ENCODE data around the gene MGAT4A. TPM values are rescaled to one million over a fixed set of nuclear protein-coding genes. Genes with fewer than 3 reads are reported as not detected.

MGAT4A gene
- total and polyA plus RNA-seq, 9 of the 15 experiments (the other 6 are each of a cell fraction or from before 2014, with no cell fraction given) = 0.03 to 0.53 (median 0.18) TPM; not detected in 2

DNA sequence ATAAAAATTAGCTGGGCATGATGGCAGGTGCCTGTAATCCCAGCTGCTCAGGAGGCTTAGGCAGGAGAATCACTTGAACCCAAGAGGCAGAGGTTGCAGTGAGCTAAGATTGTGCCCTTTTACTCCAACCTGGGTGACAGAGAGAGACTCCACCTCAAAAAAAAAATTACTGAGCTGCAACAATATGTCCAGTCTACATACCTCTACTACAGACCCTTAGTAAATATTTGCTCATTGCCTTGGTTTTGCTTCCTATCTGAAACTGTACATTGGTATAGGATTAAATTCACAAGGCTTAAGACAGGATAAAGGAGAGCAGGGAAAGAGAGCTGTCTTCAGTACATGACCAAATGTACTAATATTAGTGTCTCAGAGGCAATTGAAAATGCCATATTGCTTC, 8.1 kb upstream of the MGAT4A start (continued):
- TF ChIP-seq, protein P1, sequence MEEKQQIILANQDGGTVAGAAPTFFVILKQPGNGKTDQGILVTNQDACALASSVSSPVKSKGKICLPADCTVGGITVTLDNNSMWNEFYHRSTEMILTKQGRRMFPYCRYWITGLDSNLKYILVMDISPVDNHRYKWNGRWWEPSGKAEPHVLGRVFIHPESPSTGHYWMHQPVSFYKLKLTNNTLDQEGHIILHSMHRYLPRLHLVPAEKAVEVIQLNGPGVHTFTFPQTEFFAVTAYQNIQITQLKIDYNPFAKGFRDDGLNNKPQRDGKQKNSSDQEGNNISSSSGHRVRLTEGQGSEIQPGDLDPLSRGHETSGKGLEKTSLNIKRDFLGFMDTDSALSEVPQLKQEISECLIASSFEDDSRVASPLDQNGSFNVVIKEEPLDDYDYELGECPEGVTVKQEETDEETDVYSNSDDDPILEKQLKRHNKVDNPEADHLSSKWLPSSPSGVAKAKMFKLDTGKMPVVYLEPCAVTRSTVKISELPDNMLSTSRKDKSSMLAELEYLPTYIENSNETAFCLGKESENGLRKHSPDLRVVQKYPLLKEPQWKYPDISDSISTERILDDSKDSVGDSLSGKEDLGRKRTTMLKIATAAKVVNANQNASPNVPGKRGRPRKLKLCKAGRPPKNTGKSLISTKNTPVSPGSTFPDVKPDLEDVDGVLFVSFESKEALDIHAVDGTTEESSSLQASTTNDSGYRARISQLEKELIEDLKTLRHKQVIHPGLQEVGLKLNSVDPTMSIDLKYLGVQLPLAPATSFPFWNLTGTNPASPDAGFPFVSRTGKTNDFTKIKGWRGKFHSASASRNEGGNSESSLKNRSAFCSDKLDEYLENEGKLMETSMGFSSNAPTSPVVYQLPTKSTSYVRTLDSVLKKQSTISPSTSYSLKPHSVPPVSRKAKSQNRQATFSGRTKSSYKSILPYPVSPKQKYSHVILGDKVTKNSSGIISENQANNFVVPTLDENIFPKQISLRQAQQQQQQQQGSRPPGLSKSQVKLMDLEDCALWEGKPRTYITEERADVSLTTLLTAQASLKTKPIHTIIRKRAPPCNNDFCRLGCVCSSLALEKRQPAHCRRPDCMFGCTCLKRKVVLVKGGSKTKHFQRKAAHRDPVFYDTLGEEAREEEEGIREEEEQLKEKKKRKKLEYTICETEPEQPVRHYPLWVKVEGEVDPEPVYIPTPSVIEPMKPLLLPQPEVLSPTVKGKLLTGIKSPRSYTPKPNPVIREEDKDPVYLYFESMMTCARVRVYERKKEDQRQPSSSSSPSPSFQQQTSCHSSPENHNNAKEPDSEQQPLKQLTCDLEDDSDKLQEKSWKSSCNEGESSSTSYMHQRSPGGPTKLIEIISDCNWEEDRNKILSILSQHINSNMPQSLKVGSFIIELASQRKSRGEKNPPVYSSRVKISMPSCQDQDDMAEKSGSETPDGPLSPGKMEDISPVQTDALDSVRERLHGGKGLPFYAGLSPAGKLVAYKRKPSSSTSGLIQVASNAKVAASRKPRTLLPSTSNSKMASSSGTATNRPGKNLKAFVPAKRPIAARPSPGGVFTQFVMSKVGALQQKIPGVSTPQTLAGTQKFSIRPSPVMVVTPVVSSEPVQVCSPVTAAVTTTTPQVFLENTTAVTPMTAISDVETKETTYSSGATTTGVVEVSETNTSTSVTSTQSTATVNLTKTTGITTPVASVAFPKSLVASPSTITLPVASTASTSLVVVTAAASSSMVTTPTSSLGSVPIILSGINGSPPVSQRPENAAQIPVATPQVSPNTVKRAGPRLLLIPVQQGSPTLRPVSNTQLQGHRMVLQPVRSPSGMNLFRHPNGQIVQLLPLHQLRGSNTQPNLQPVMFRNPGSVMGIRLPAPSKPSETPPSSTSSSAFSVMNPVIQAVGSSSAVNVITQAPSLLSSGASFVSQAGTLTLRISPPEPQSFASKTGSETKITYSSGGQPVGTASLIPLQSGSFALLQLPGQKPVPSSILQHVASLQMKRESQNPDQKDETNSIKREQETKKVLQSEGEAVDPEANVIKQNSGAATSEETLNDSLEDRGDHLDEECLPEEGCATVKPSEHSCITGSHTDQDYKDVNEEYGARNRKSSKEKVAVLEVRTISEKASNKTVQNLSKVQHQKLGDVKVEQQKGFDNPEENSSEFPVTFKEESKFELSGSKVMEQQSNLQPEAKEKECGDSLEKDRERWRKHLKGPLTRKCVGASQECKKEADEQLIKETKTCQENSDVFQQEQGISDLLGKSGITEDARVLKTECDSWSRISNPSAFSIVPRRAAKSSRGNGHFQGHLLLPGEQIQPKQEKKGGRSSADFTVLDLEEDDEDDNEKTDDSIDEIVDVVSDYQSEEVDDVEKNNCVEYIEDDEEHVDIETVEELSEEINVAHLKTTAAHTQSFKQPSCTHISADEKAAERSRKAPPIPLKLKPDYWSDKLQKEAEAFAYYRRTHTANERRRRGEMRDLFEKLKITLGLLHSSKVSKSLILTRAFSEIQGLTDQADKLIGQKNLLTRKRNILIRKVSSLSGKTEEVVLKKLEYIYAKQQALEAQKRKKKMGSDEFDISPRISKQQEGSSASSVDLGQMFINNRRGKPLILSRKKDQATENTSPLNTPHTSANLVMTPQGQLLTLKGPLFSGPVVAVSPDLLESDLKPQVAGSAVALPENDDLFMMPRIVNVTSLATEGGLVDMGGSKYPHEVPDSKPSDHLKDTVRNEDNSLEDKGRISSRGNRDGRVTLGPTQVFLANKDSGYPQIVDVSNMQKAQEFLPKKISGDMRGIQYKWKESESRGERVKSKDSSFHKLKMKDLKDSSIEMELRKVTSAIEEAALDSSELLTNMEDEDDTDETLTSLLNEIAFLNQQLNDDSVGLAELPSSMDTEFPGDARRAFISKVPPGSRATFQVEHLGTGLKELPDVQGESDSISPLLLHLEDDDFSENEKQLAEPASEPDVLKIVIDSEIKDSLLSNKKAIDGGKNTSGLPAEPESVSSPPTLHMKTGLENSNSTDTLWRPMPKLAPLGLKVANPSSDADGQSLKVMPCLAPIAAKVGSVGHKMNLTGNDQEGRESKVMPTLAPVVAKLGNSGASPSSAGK (IDR thresholded peaks at IDR 0.05) = no peak
- no peak for TF ChIP-seq ZNF3 (CRISPR knock-in tag; IDR thresholded peaks at IDR 0.05)
- no peak for TF ChIP-seq JUNB (CRISPR knock-in tag; conservative IDR thresholded peaks at IDR 0.05)
- TF ChIP-seq, protein P2, sequence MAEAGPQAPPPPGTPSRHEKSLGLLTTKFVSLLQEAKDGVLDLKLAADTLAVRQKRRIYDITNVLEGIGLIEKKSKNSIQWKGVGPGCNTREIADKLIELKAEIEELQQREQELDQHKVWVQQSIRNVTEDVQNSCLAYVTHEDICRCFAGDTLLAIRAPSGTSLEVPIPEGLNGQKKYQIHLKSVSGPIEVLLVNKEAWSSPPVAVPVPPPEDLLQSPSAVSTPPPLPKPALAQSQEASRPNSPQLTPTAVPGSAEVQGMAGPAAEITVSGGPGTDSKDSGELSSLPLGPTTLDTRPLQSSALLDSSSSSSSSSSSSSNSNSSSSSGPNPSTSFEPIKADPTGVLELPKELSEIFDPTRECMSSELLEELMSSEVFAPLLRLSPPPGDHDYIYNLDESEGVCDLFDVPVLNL (CRISPR knock-in tag; IDR thresholded peaks at IDR 0.05; ENCODE audit: low read depth) = no peak
- TF ChIP-seq RAD21 (CRISPR knock-in tag; conservative IDR thresholded peaks at IDR 0.05 in 1 of 2, IDR thresholded peaks at IDR 0.05 in 1 of 2) = no peak
- no peak for TF ChIP-seq HNRNPK (IDR thresholded peaks at IDR 0.05; ENCODE audit: low read depth, low read length, poor library complexity, severe bottlenecking)
- no peak for TF ChIP-seq DNMT1 (IDR thresholded peaks at IDR 0.05)
- no peak for TF ChIP-seq BMI1 (IDR thresholded peaks at IDR 0.05; ENCODE audit: low read length)
- no peak for TF ChIP-seq HEY1 (CRISPR knock-in tag; IDR thresholded peaks at IDR 0.05; ENCODE audit: borderline replicate concordance)
- TF ChIP-seq ETV6 (IDR thresholded peaks at IDR 0.05; ENCODE audit: borderline replicate concordance in 1 of 2, low read depth in 2 of 2, low read length in 1 of 2) = no peak
- no peak for TF ChIP-seq ETV6 (CRISPR knock-in tag; IDR thresholded peaks at IDR 0.05; ENCODE audit: borderline replicate concordance)

All from K562 (cell line).